ENCODE measurements around the gene KRT76. TPM values are rescaled to one million over a fixed set of nuclear protein-coding genes. Genes with fewer than 3 reads are reported as not detected.

KRT76 gene
- total RNA-seq, 4 donors from 2014 or later: not detected

GRCh38 chr12:52783563-52784316, 6.6 kb upstream of the KRT76 start:
- Histone ChIP-seq H3K9me3 (no peaks in the 10 kb centered on the region), H3K4me3 (no peak overlapping the region), H3K27me3 (peaks cover 0 to 11% (median 3%) of the 10 kb centered on the region in 3 donors), H3K4me1 (no peaks in the 10 kb centered on the region), H3K27ac (no peak overlapping the region), H3K36me3 (no peaks in the 10 kb centered on the region)
- in situ Hi-C loops (cut with MboI; ENCODE audit: low sequenced_read_pairs in 4 of 4) (no loop called here), intact Hi-C loops (cut with DNase I; ENCODE audit: low total_unique reads) (no loop called here)
- TF ChIP-seq CTCF (IDR thresholded peaks at IDR 0.05 in 4 of 5, conservative IDR thresholded peaks at IDR 0.05 in 1 of 5) (no peak), POLR2A (IDR thresholded peaks at IDR 0.05) (no peak)
- no peak for DNase-seq
- no peak for ATAC-seq

- DNase-seq: no peak
- no peak for TF ChIP-seq CTCF (IDR thresholded peaks at IDR 0.05 in 4 of 5, conservative IDR thresholded peaks at IDR 0.05 in 1 of 5)
- TF ChIP-seq POLR2A (IDR thresholded peaks at IDR 0.05): no peak
- ATAC-seq: no peak
- intact Hi-C loops (cut with DNase I; ENCODE audit: low total_unique reads): no loop called here
- Histone ChIP-seq H3K4me3 (no peak overlapping the region), H3K27ac (no peak overlapping the region), H3K36me3 (no peaks in the 10 kb centered on the region), H3K4me1 (no peaks in the 10 kb centered on the region), H3K27me3 (peaks cover 0 to 13% (median 3%) of the 10 kb centered on the region in 3 donors), H3K9me3 (no peaks in the 10 kb centered on the region)
- in situ Hi-C loops (cut with MboI; ENCODE audit: low sequenced_read_pairs in 4 of 4): no loop called here
These were observed 5.4 kb upstream of the KRT76 start for GRCh38 chr12:52782502-52782901.

DNA sequence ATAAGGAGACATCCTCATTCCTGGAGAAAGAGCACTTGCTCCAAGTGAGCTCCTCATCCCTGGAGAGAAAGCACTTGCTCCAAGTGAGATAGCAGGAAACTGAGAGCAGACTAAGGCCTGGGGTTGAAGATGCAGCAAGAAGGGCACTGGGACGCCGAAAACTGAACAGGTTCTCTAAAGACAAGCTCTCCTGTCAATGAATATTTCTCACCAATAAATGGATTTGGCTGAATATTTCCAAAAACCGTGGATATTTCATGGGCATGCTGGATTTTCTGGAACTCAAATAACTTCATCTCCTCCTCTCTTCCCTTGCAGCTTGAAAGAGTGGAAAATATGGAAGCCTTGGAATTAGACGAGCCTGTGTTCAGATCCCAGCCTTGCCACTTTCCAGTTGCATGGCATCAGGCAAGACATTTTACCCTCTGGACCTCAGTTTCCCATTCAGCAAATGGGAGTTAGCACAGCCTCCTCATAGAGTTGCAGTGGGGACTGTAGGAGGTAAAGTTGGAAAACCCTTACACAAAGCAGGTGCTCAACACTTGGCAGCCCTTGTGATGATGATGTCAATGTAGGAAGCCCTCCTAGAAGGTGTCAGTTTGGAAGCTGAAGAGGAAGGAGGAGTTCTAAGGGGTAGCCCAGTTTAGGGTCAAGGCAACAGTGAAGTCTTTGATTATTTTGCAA, 4.4 kb upstream of the KRT76 start:
- ATAC-seq: no peak
- in situ Hi-C loops (cut with MboI; ENCODE audit: low sequenced_read_pairs in 4 of 4) (no loop called here), intact Hi-C loops (cut with DNase I; ENCODE audit: low total_unique reads) (no loop called here)
- no peak for TF ChIP-seq CTCF (IDR thresholded peaks at IDR 0.05 in 4 of 5, conservative IDR thresholded peaks at IDR 0.05 in 1 of 5)
- TF ChIP-seq POLR2A (IDR thresholded peaks at IDR 0.05): no peak
- Histone ChIP-seq H3K9me3 (no peaks in the 10 kb centered on the region), H3K4me1 (no peaks in the 10 kb centered on the region), H3K27me3 (peaks cover 0 to 13% (median 3%) of the 10 kb centered on the region in 3 donors), H3K36me3 (no peaks in the 10 kb centered on the region), H3K4me3 (no peak overlapping the region), H3K27ac (no peak overlapping the region)
- no peak for DNase-seq

- no peak overlapping the region for H3K4me3 ChIP-seq
- H3K27ac ChIP-seq: no peak overlapping the region
- DNase-seq: no peak
- no peaks in the 10 kb centered on the region for H3K4me1 ChIP-seq
- no peaks in the 10 kb centered on the region for H3K9me3 ChIP-seq
- H3K36me3 ChIP-seq: no peaks in the 10 kb centered on the region
- no peak for TF ChIP-seq CTCF (IDR thresholded peaks at IDR 0.05 in 4 of 5, conservative IDR thresholded peaks at IDR 0.05 in 1 of 5)
- TF ChIP-seq POLR2A (IDR thresholded peaks at IDR 0.05): no peak
- in situ Hi-C loops (cut with MboI; ENCODE audit: low sequenced_read_pairs in 4 of 4): no loop called here
- ATAC-seq: no peak
- intact Hi-C loops (cut with DNase I; ENCODE audit: low total_unique reads): no loop called here
- H3K27me3 ChIP-seq: peaks cover 0 to 8% (median 3%) of the 10 kb centered on the region in 3 donors
These were observed 2.8 kb upstream of the KRT76 start for GRCh38 chr12:52779914-52780313.

Measured in gastrocnemius medialis (tissue), 4 donors.